DND-41 (cell line): ENCODE data around the gene HDAC4.

ENCODE experiments used
- ATAC-seq: fragments of 200-7000 bp; cut with Tn5 transposase; 3 replicates; pipeline ENCODE4 v1.9.1; 2021; ENCODE audit warnings: low read depth; ENCODE audit not compliant: insufficient read depth
- DNase-seq: peaks from one replicate; pipeline ENCODE4 v3.0.0-alpha.2; 2020
- H2AFZ ChIP-seq: 2 replicates; pipeline ENCODE4 v1.6.0; 2012; ENCODE audit warnings: low read depth, low read length
- H3K27ac ChIP-seq: 2 replicates; pipeline ENCODE4 v1.5.1; 2012; ENCODE audit warnings: low read length, inconsistent platforms
- H3K27me3 ChIP-seq: fragments of 200-600 bp; sonication (generic); 2 replicates; pipeline ENCODE4 v1.6.0; 2012; ENCODE audit warnings: low read length, mild to moderate bottlenecking, inconsistent platforms; ENCODE audit not compliant: insufficient read depth, poor library complexity
- H3K36me3 ChIP-seq: 2 replicates; pipeline ENCODE4 v1.5.1; 2012; ENCODE audit warnings: low read length, inconsistent platforms; ENCODE audit not compliant: insufficient read depth
- H3K4me1 ChIP-seq: 2 replicates; pipeline ENCODE4 v1.5.1; 2012; ENCODE audit warnings: mild to moderate bottlenecking, low read length; ENCODE audit not compliant: insufficient read depth
- H3K4me2 ChIP-seq: 2 replicates; pipeline ENCODE4 v1.6.0; 2012; ENCODE audit warnings: mild to moderate bottlenecking, moderate library complexity, low read length, inconsistent platforms; ENCODE audit not compliant: insufficient read depth
- H3K4me3 ChIP-seq, 2 experiments: fragments of 200-600 bp in 1 of 2; shearing (Covaris generic) in 1 of 2; 2 replicates each; pipeline ENCODE4 v1.5.1; 2012 to 2016; ENCODE audit warnings: inconsistent platforms in 2 of 2, low read length in 2 of 2, mild to moderate bottlenecking in 2 of 2, low read depth in 1 of 2, moderate library complexity in 1 of 2
- H3K79me2 ChIP-seq: 2 replicates; pipeline ENCODE4 v1.6.0; 2012; ENCODE audit warnings: low read length, inconsistent platforms; ENCODE audit not compliant: insufficient read depth
- H3K9ac ChIP-seq: 2 replicates; pipeline ENCODE4 v1.6.0; 2012; ENCODE audit warnings: low read depth, mild to moderate bottlenecking, inconsistent platforms, low read length, moderate library complexity
- H3K9me3 ChIP-seq: 2 replicates; pipeline ENCODE4 v1.5.1; 2012; ENCODE audit warnings: low read length, moderate library complexity, mild to moderate bottlenecking, inconsistent platforms; ENCODE audit not compliant: insufficient read depth, severe bottlenecking
- H4K20me1 ChIP-seq: 2 replicates; pipeline ENCODE4 v1.6.0; 2012; ENCODE audit warnings: low read length; ENCODE audit not compliant: insufficient read depth
- CTCF ChIP-seq: IDR thresholded peaks from 2 replicates; pipeline ENCODE4 v1.5.1; 2012; ENCODE audit warnings: borderline replicate concordance, low read length, moderate library complexity, mild to moderate bottlenecking; ENCODE audit not compliant: poor library complexity, severe bottlenecking; ENCODE audit errors: extremely low read depth
- EZH2 ChIP-seq: IDR thresholded peaks from 3 replicates; pipeline ENCODE4 v1.6.1; 2012; ENCODE audit warnings: borderline replicate concordance, low read depth, mild to moderate bottlenecking, moderate library complexity, low read length, inconsistent platforms; ENCODE audit not compliant: severe bottlenecking

Gene HDAC4

DNA sequence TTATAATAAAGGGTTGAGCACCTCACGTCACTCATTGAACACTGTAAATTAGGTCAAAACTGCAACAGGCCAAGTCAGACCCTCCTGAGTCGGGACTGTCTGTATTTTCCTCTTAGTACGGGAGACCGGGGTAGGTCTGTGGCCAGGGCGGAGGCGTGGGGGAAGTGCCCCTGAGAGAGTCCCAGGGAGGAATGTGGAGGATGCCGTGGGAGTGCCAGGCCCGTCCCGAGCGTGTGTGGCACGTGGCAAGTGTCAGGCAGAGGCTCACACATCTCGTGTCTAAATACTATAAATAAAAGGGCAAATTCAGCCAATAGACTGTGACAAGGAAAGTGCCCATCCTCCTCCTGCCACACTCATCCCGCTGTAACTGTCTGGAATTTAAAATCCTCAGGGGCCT lies 6.3 kb upstream of the HDAC4 start:
- Histone ChIP-seq H3K27me3 (no peaks in the 10 kb centered on the region), H3K79me2 (peaks cover 8% of the 10 kb centered on the region), H3K9ac (no peak overlapping the region), H3K27ac (no peak overlapping the region), H3K9me3 (no peaks in the 10 kb centered on the region), H2AFZ (no peak overlapping the region), H3K4me1 (peaks cover 9% of the 10 kb centered on the region), H3K4me3 (no peak overlapping the region), H3K36me3 (no peaks in the 10 kb centered on the region), H3K4me2 (no peak overlapping the region), H4K20me1 (no peaks in the 10 kb centered on the region)
- TF ChIP-seq CTCF (no peak), EZH2 (no peak)
- ATAC-seq (no peak), DNase-seq (no peak)

GRCh38 chr2:239406316-239406995 lies 5.6 kb upstream of the HDAC4 start:
- Histone ChIP-seq H4K20me1 (no peaks in the 10 kb centered on the region), H3K4me2 (no peak overlapping the region)

GRCh38 chr2:239405071-239405470 lies 4.3 kb upstream of the HDAC4 start:
- no peak for ATAC-seq

More at GRCh38 chr2:239406316-239406995, 5.6 kb upstream of the HDAC4 start:
- Histone ChIP-seq H2AFZ (no peak overlapping the region), H3K36me3 (no peaks in the 10 kb centered on the region), H3K4me3 (no peak overlapping the region), H3K9me3 (no peaks in the 10 kb centered on the region), H3K9ac (no peak overlapping the region), H3K27me3 (no peaks in the 10 kb centered on the region), H3K79me2 (peaks cover 13% of the 10 kb centered on the region), H3K27ac (no peak overlapping the region), H3K4me1 (peaks cover 11% of the 10 kb centered on the region)
- TF ChIP-seq CTCF (no peak), EZH2 (no peak)
- no peak for ATAC-seq
- no peak for DNase-seq

More at GRCh38 chr2:239405071-239405470, 4.3 kb upstream of the HDAC4 start:
- Histone ChIP-seq H2AFZ (no peak overlapping the region), H3K9ac (no peak overlapping the region), H3K36me3 (no peaks in the 10 kb centered on the region), H3K27ac (no peak overlapping the region), H3K4me1 (peaks cover 11% of the 10 kb centered on the region), H3K9me3 (no peaks in the 10 kb centered on the region), H3K79me2 (peaks cover 17% of the 10 kb centered on the region), H4K20me1 (no peaks in the 10 kb centered on the region), H3K4me3 (no peak overlapping the region), H3K4me2 (no peak overlapping the region), H3K27me3 (no peaks in the 10 kb centered on the region)
- no peak for TF ChIP-seq EZH2
- no peak for TF ChIP-seq CTCF
- DNase-seq, result no peak
